SK-N-SH (cell line): ENCODE results near the gene EXOC3. TPM values are rescaled to one million over a fixed set of nuclear protein-coding genes. Genes with fewer than 3 reads are reported as not detected.

Source experiments
- CTCF ChIA-PET: fragments of 300-600, 350-600 bp; formaldehyde crosslinking; extraction: SDS; loops from one replicate; lab custom pipeline; 2021; lab: Yijun Ruan, JAX
- POLR2A ChIA-PET: fragments of 350-600 bp; sonication (Branson Sonifier 250); formaldehyde crosslinking; extraction: SDS; loops from one replicate; lab custom pipeline; 2020; ENCODE audit warnings: antibody characterized with exemption, inconsistent platforms; lab: Yijun Ruan, JAX
- DNase-seq: peaks from one replicate; pipeline ENCODE4 v3.0.0; 2012
- H2AFZ ChIP-seq: fragments of 200-600 bp; sonication (generic); 2 replicates; pipeline ENCODE4 v1.8.1; 2016; ENCODE audit warnings: antibody characterized with exemption, mild to moderate bottlenecking, low read depth
- H3F3A ChIP-seq: fragments of 200-600 bp; sonication (generic); replicated peaks from 2 replicates; pipeline ENCODE3; 2016; ENCODE audit warnings: antibody characterized with exemption, mild to moderate bottlenecking; ENCODE audit not compliant: insufficient read depth
- H3K27ac ChIP-seq, 2 experiments: fragments of 200-500 bp in 1 of 2; fragments of 200-600 bp in 1 of 2; sonication (Bioruptor generic) in 1 of 2; sonication (generic), shearing (Covaris generic) in 1 of 2; 2 replicates each; pipeline versions ENCODE4 v1.5.1 to v1.6.1; 2014 to 2016; ENCODE audit warnings: low read depth in 2 of 2, inconsistent platforms in 1 of 2, low read length in 1 of 2, mild to moderate bottlenecking in 1 of 2, mixed read lengths in 1 of 2
- H3K27me3 ChIP-seq: fragments of 200-600 bp; sonication (generic), shearing (Covaris generic); 2 replicates; pipeline ENCODE4 v1.6.1; 2016; ENCODE audit warnings: mixed run types; ENCODE audit not compliant: insufficient read depth
- H3K36me3 ChIP-seq, 2 experiments: fragments of 200-500 bp in 1 of 2; fragments of 200-600 bp in 1 of 2; sonication (Bioruptor generic) in 1 of 2; sonication (generic) in 1 of 2; replicated peaks in 1 of 2; 2 replicates each; pipeline versions ENCODE3 to v1.5.1; 2014 to 2016; ENCODE audit warnings: low read length in 1 of 2, mild to moderate bottlenecking in 1 of 2; ENCODE audit not compliant: insufficient read depth in 2 of 2, control insufficient read depth in 1 of 2
- H3K4me1 ChIP-seq, 2 experiments: fragments of 200-500 bp in 1 of 2; fragments of 200-600 bp in 1 of 2; sonication (Bioruptor generic) in 1 of 2; sonication (generic), shearing (Covaris generic) in 1 of 2; 2 replicates each; pipeline versions ENCODE4 v1.5.1 to v1.6.1; 2014 to 2016; ENCODE audit warnings: low read depth in 1 of 2, low read length in 1 of 2, mixed run types in 1 of 2; ENCODE audit not compliant: insufficient read depth in 2 of 2, control insufficient read depth in 1 of 2
- H3K4me2 ChIP-seq: fragments of 200-600 bp; sonication (generic), shearing (Covaris generic); 2 replicates; pipeline ENCODE4 v1.6.1; 2017; ENCODE audit warnings: mixed run types
- H3K4me3 ChIP-seq, 2 experiments: fragments of 200-500 bp in 1 of 2; fragments of 200-600 bp in 1 of 2; sonication (Bioruptor generic) in 1 of 2; sonication (generic), shearing (Covaris generic) in 1 of 2; 2 replicates each; pipeline versions ENCODE4 v1.5.1 to v1.8.1; 2014 to 2016; ENCODE audit warnings: low read depth in 2 of 2, inconsistent platforms in 1 of 2, low read length in 1 of 2, mild to moderate bottlenecking in 1 of 2, mixed read lengths in 1 of 2, moderate library complexity in 1 of 2
- H3K79me2 ChIP-seq: fragments of 200-600 bp; sonication (generic); 2 replicates; pipeline ENCODE4 v1.8.1; 2017; ENCODE audit warnings: mild to moderate bottlenecking; ENCODE audit not compliant: insufficient read depth
- H3K9ac ChIP-seq: fragments of 200-600 bp; sonication (generic); 2 replicates; pipeline ENCODE4 v1.6.1; 2017; ENCODE audit warnings: mixed run types
- H3K9me2 ChIP-seq: fragments of 200-600 bp; sonication (generic); 2 replicates; pipeline ENCODE4 v1.6.1; 2017; ENCODE audit warnings: mixed run types
- H3K9me3 ChIP-seq: fragments of 200-600 bp; sonication (generic); 2 replicates; pipeline ENCODE4 v1.6.1; 2017; ENCODE audit warnings: mixed run types, mild to moderate bottlenecking, moderate library complexity
- H4K20me1 ChIP-seq: fragments of 200-600 bp; sonication (generic); 2 replicates; pipeline ENCODE4 v1.6.1; 2017; ENCODE audit warnings: mild to moderate bottlenecking, mixed run types; ENCODE audit not compliant: insufficient read depth
- CHD2 ChIP-seq: fragments of 150-350 bp; IDR thresholded peaks from 2 replicates; pipeline ENCODE4 v1.6.1; 2018; ENCODE audit warnings: low read length; ENCODE audit not compliant: partially characterized antibody
- CTCF ChIP-seq: fragments of 200-600 bp; sonication (generic); IDR thresholded peaks from 2 replicates; pipeline ENCODE4 v1.6.1; 2017; ENCODE audit warnings: antibody characterized with exemption, mild to moderate bottlenecking, moderate library complexity
- EZH2phosphoT487 ChIP-seq: fragments of 200-600 bp; sonication (generic); IDR thresholded peaks from 2 replicates; pipeline ENCODE4 v1.6.1; 2017; ENCODE audit warnings: low read depth, mixed run types, mild to moderate bottlenecking, antibody characterized with exemption, moderate library complexity, borderline replicate concordance
- FOSL2 ChIP-seq: IDR thresholded peaks from 2 replicates; pipeline ENCODE4 v1.4.0; 2012; ENCODE audit warnings: low read depth, mild to moderate bottlenecking, moderate library complexity, borderline replicate concordance
- FOXJ3 ChIP-seq: sonication (generic); formaldehyde crosslinking; IDR thresholded peaks from 2 replicates; pipeline ENCODE4 v1.5.1; 2020; ENCODE audit warnings: mild to moderate bottlenecking, missing genetic modification reagents
- IRF3 ChIP-seq: fragments of 150-350 bp; IDR thresholded peaks from 2 replicates; pipeline ENCODE4 v1.6.1; 2016; ENCODE audit warnings: mild to moderate bottlenecking, low read depth, low read length
- JUND ChIP-seq: IDR thresholded peaks from 2 replicates; pipeline ENCODE4 v1.4.0; 2012
- MAX ChIP-seq: IDR thresholded peaks from 2 replicates; pipeline ENCODE4 v1.4.0; 2012; ENCODE audit warnings: low read depth
- MXI1 ChIP-seq: IDR thresholded peaks from 2 replicates; pipeline ENCODE4 v1.6.1; 2012; ENCODE audit warnings: mild to moderate bottlenecking, low read depth, low read length, improper control_type of control experiment
- NFIC ChIP-seq: IDR thresholded peaks from 2 replicates; pipeline ENCODE4 v1.4.0; 2012; ENCODE audit warnings: borderline replicate concordance
- RAD21 ChIP-seq: IDR thresholded peaks from 2 replicates; pipeline ENCODE4 v1.6.1; 2012; ENCODE audit warnings: mild to moderate bottlenecking, low read length
- RFX5 ChIP-seq: IDR thresholded peaks from 2 replicates; pipeline ENCODE4 v1.6.1; 2012; ENCODE audit warnings: mild to moderate bottlenecking, improper control_type of control experiment, low read length
- SMC3 ChIP-seq: IDR thresholded peaks from 2 replicates; pipeline ENCODE4 v1.6.1; 2012; ENCODE audit warnings: low read depth, low read length, improper control_type of control experiment
- TAF1 ChIP-seq: IDR thresholded peaks from 2 replicates; pipeline ENCODE4 v1.6.1; 2012; ENCODE audit warnings: low read depth, mild to moderate bottlenecking, low read length, moderate library complexity, borderline replicate concordance
- WGBS: methylation state at CpG from one replicate; pipeline ENCODE4 v1.1.6; 2017; ENCODE audit warnings: low lambda C conversion rate; 5-methylcytosine and 5-hydroxymethylcytosine counted together
- polyA plus RNA-seq, 3 experiments: library from polyadenylated mRNA; depleted of rRNA; stranded (reverse); fragments of >200 nt; gene quantifications; 2 replicates each; pipeline ENCODE4 v1.2.3, GENCODE V29; 2012

EXOC3 gene
- polyA plus RNA-seq, 1 of the 3 experiments (the other 2 are of a cell fraction), result 25.7 TPM

- TF ChIP-seq MXI1, result no peak
- no peak for TF ChIP-seq EZH2phosphoT487
- TF ChIP-seq CHD2, result no peak
- TF ChIP-seq TAF1, result no peak
These were observed 7.7 kb upstream of the EXOC3 start (continued) for GRCh38 chr5:435156-435790.

- no peak overlapping the region for H3K4me2 ChIP-seq
- H3K9me2 ChIP-seq, result no peaks in the 10 kb centered on the region
- H3F3A ChIP-seq, result no peaks in the 10 kb centered on the region
- 76% methylated on average over 12 of the region's 18 CpGs for WGBS
- H3K36me3 ChIP-seq, result no peaks in the 10 kb centered on the region
- H3K27me3 ChIP-seq, result no peaks in the 10 kb centered on the region
- H3K9ac ChIP-seq, result no peak overlapping the region
- H3K9me3 ChIP-seq, result no peaks in the 10 kb centered on the region
- CTCF ChIA-PET, result interaction anchor here (0.6 to 2.4 kb wide), 2 partner anchors 10 to 248 kb away, joined by 3 to 10 read pairs; no protein-coding TSS in a partner anchor
- H4K20me1 ChIP-seq, result no peaks in the 10 kb centered on the region
- TF ChIP-seq MAX (no peak), FOSL2 (no peak), SMC3 (peak; percentile 22; the same call in 1 of the 2 replicates), RAD21 (peak; percentile 35), JUND (no peak), CTCF (peak; percentile 43)
- no peak overlapping the region for H2AFZ ChIP-seq
- H3K79me2 ChIP-seq, result no peaks in the 10 kb centered on the region
- no peak overlapping the region for H3K27ac ChIP-seq
- peaks cover 0 to 7% of the 10 kb centered on the region in 2 experiments; a peak in 1 of 4 replicates for H3K4me1 ChIP-seq
- POLR2A ChIA-PET, result no interaction called here
- H3K4me3 ChIP-seq, result no peak overlapping the region
- DNase-seq, result peak; percentile 61
These were observed 6.9 kb upstream of the EXOC3 start for GRCh38 chr5:435961-436640.

GRCh38 chr5:436641-436975 lies 6.4 kb upstream of the EXOC3 start:
- CTCF ChIA-PET, result interaction anchor here (0.6 to 2.4 kb wide), 4 partner anchors 10 to 248 kb away, joined by 3 to 10 read pairs (median 3); no protein-coding TSS in a partner anchor

More at GRCh38 chr5:436641-436975, 6.4 kb upstream of the EXOC3 start:
- H3K27me3 ChIP-seq, result no peaks in the 10 kb centered on the region
- H3F3A ChIP-seq, result no peaks in the 10 kb centered on the region
- no peak overlapping the region for H2AFZ ChIP-seq
- no peaks in the 10 kb centered on the region for H4K20me1 ChIP-seq
- no peaks in the 10 kb centered on the region for H3K9me2 ChIP-seq
- no peaks in the 10 kb centered on the region for H3K36me3 ChIP-seq
- H3K79me2 ChIP-seq, result no peaks in the 10 kb centered on the region
- H3K4me1 ChIP-seq, result peaks cover 0 to 7% of the 10 kb centered on the region in 2 experiments; a peak in 1 of 4 replicates
- H3K27ac ChIP-seq, result no peak overlapping the region
- 33% methylated on average over 4 of the region's 5 CpGs for WGBS
- H3K9ac ChIP-seq, result no peak overlapping the region
- no peaks in the 10 kb centered on the region for H3K9me3 ChIP-seq
- POLR2A ChIA-PET, result no interaction called here
- TF ChIP-seq FOXJ3 (CRISPR knock-in tag) (no peak), NFIC (no peak), MXI1 (no peak), RFX5 (no peak), IRF3 (no peak)
- TF ChIP-seq, all 33 proteins: peak for 0
- no peak for DNase-seq
- Histone ChIP-seq H3K4me2 (no peak overlapping the region), H3K4me3 (no peak overlapping the region)
